CD4-positive, alpha-beta T cell treated with Interleukin-17A for 4 hours (primary cell): ENCODE measurements around the gene FSTL1.
A peak's percentile ranks its signal among the peaks of the same experiment; 100 is the strongest.

Experiments used
- DNase-seq: peaks from one replicate; pipeline ENCODE4 v3.0.0-alpha.2; 2020; ENCODE audit warnings: mixed read lengths

Gene FSTL1

GRCh38 chr3:120348991-120349854 lies 101.6 kb downstream of the FSTL1 start, which contains the start of gene LRRC58:
TSS of gene LRRC58 (minus strand) at chr3:120349354. CDS start at chr3:120349243, 111 bp downstream.
- peak; percentile 93 for DNase-seq

GRCh38 chr3:120348065-120348990 lies 102.5 kb downstream of the FSTL1 start:
- peak; percentile 63 for DNase-seq

GRCh38 chr3:120344349-120344748 lies 106.4 kb downstream of the FSTL1 start:
- DNase-seq, result no peak
